ENCODE results near the gene KCND3. TPM values are rescaled to one million over a fixed set of nuclear protein-coding genes. Genes with fewer than 3 reads are reported as not detected.

Gene KCND3
- total RNA-seq, 1 experiment from 2014 or later, result not detected

DNA sequence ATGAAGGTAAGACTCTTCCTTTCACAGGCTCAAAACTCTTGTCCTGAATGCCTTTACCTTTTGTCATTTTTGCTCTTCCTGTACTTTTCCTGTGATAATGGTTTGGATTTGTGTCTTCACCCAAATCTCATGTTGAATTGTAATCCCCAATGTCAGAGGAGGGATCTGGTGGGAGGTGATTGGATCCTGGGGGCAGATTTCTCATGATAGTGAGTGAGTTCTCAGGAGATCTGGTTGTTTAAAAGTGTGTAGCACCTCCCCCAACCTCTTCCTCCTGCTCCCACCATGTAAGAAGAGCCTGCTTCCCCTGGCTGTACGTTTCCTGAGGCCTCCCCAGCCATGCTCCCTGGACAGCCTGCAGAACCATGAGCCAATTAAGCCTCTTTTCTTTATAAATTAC lies 158.3 kb downstream of the KCND3 start:
- intact Hi-C loops (cut with micrococcal nuclease; ENCODE audit: unreplicated experiment), result no loop called here
- H3K27me3 ChIP-seq (ENCODE audit: insufficient read depth, low read depth), result peaks cover 77% of the 10 kb centered on the region
- no TSS peak for BruUV-seq (replicated peaks)

DNA sequence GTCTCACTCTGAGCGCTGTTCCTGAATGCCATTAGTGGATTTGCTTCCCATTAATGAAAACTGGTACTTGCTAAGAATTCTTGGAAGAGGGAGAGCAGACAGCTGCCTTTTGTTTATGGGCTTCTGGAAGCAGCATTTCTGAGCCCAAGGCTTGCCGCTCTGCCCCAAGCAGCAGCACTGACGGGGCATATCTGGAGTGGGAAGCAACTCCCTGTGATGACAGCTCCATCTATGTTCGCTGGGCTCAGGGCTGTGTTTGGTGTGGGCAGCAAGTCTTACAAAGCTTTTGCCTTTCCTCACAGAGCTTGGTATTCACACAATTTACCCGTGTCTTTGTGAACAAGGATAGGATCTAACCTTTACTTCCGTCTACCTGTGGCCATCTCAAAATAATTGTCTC lies 161.5 kb downstream of the KCND3 start:
- H3F3A ChIP-seq (ENCODE audit: insufficient read depth, low read depth), result no peaks in the 10 kb centered on the region
- no peaks in the 10 kb centered on the region for H3K36me3 ChIP-seq (ENCODE audit: low read depth)
- DNase-seq, result no peak
- POLR2A ChIA-PET (ENCODE audit: unreplicated experiment), result no interaction called here
- 0 out of 2 replicates have a peak, but pooled peaks cover 3% of the 10 kb centered on the region for H3K4me1 ChIP-seq (replicated peaks; ENCODE audit: insufficient read depth)
- H3K79me2 ChIP-seq (ENCODE audit: low read depth), result no peaks in the 10 kb centered on the region
- intact Hi-C loops (cut with micrococcal nuclease; ENCODE audit: unreplicated experiment), result no loop called here
- H3K4me3 ChIP-seq, result no peak overlapping the region
- H3K9me2 ChIP-seq (ENCODE audit: insufficient read depth), result no peaks in the 10 kb centered on the region
- no peak overlapping the region for H3K4me2 ChIP-seq
- H2AFZ ChIP-seq, result no peak overlapping the region
- no peak overlapping the region for H3K27ac ChIP-seq
- H3K9me3 ChIP-seq (ENCODE audit: insufficient read depth, low read depth), result no peaks in the 10 kb centered on the region
- CTCF ChIA-PET, result no interaction called here
- H4K20me1 ChIP-seq (ENCODE audit: insufficient read depth), result no peaks in the 10 kb centered on the region
- no peak for TF ChIP-seq EZH2 (IDR thresholded peaks at IDR 0.05; ENCODE audit: low read depth)
- TF ChIP-seq, protein P1, sequence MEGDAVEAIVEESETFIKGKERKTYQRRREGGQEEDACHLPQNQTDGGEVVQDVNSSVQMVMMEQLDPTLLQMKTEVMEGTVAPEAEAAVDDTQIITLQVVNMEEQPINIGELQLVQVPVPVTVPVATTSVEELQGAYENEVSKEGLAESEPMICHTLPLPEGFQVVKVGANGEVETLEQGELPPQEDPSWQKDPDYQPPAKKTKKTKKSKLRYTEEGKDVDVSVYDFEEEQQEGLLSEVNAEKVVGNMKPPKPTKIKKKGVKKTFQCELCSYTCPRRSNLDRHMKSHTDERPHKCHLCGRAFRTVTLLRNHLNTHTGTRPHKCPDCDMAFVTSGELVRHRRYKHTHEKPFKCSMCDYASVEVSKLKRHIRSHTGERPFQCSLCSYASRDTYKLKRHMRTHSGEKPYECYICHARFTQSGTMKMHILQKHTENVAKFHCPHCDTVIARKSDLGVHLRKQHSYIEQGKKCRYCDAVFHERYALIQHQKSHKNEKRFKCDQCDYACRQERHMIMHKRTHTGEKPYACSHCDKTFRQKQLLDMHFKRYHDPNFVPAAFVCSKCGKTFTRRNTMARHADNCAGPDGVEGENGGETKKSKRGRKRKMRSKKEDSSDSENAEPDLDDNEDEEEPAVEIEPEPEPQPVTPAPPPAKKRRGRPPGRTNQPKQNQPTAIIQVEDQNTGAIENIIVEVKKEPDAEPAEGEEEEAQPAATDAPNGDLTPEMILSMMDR (conservative IDR thresholded peaks at IDR 0.05), result no peak
- BruUV-seq (replicated peaks), result no TSS peak
- H3K27me3 ChIP-seq (ENCODE audit: insufficient read depth, low read depth), result peaks cover 79% of the 10 kb centered on the region

More for the DNA sequence above, 158.3 kb downstream of the KCND3 start:
- Histone ChIP-seq H3K9me2 (ENCODE audit: insufficient read depth) (no peaks in the 10 kb centered on the region), H3K27ac (no peak overlapping the region), H3K9me3 (ENCODE audit: insufficient read depth, low read depth) (no peaks in the 10 kb centered on the region), H2AFZ (no peak overlapping the region), H3K4me1 (replicated peaks; ENCODE audit: insufficient read depth) (0 out of 2 replicates have a peak, but pooled peaks cover 3% of the 10 kb centered on the region), H3K4me2 (no peak overlapping the region), H3K36me3 (ENCODE audit: low read depth) (no peaks in the 10 kb centered on the region), H3F3A (ENCODE audit: insufficient read depth, low read depth) (no peaks in the 10 kb centered on the region), H4K20me1 (ENCODE audit: insufficient read depth) (no peaks in the 10 kb centered on the region), H3K4me3 (no peak overlapping the region), H3K79me2 (ENCODE audit: low read depth) (no peaks in the 10 kb centered on the region)
- ChIA-PET POLR2A (ENCODE audit: unreplicated experiment) (no interaction called here), CTCF (no interaction called here)
- TF ChIP-seq EZH2 (IDR thresholded peaks at IDR 0.05; ENCODE audit: low read depth), result no peak
- TF ChIP-seq, protein P1 (conservative IDR thresholded peaks at IDR 0.05), result no peak
- no peak for DNase-seq

DNA sequence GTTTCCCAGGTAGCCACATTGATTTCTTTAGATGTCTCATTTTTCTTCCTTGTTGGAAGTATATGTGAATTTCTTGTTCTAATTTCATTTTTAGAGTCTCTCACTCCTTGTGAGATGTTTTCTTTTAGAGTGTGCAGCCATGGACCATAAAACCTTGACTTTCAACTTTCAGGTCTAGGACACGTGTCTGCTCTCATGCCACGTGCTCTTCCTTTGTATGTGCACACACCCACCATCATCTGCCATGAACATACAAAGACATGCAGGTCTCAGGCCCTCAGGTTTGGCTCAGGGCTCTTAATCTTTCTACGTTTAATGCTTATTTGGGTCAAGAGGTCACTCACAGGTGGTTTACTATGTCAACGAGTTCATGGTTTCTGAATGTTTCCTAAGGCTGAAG lies 163.2 kb downstream of the KCND3 start:
- Histone ChIP-seq H2AFZ (no peak overlapping the region), H3K4me3 (no peak overlapping the region), H3F3A (ENCODE audit: insufficient read depth, low read depth) (no peaks in the 10 kb centered on the region), H3K36me3 (ENCODE audit: low read depth) (no peaks in the 10 kb centered on the region), H3K9me3 (ENCODE audit: insufficient read depth, low read depth) (no peaks in the 10 kb centered on the region), H3K4me1 (replicated peaks; ENCODE audit: insufficient read depth) (0 out of 2 replicates have a peak, but pooled peaks cover 3% of the 10 kb centered on the region), H3K4me2 (no peak overlapping the region), H3K27me3 (ENCODE audit: insufficient read depth, low read depth) (peaks cover 91% of the 10 kb centered on the region), H4K20me1 (ENCODE audit: insufficient read depth) (no peaks in the 10 kb centered on the region), H3K9me2 (ENCODE audit: insufficient read depth) (no peaks in the 10 kb centered on the region), H3K27ac (no peak overlapping the region), H3K79me2 (ENCODE audit: low read depth) (no peaks in the 10 kb centered on the region)
- intact Hi-C loops (cut with micrococcal nuclease; ENCODE audit: unreplicated experiment), result no loop called here
- CTCF ChIA-PET, result no interaction called here
- POLR2A ChIA-PET (ENCODE audit: unreplicated experiment), result no interaction called here
- DNase-seq, result no peak
- TF ChIP-seq, protein P1 (conservative IDR thresholded peaks at IDR 0.05), result no peak
- TF ChIP-seq EZH2 (IDR thresholded peaks at IDR 0.05; ENCODE audit: low read depth), result no peak
- no TSS peak for BruUV-seq (replicated peaks)

All from PC-9 (cell line).